Epithelial cell of proximal tubule (primary cell): Measurements from ENCODE around the gene TENM4. TPM values are rescaled to one million over a fixed set of nuclear protein-coding genes. Genes with fewer than 3 reads are reported as not detected.

ENCODE experiments used
- DNase-seq: peaks from one replicate; pipeline ENCODE4 v3.0.0-alpha.2; 2011; ENCODE audit warnings: low read depth
- H3K4me3 ChIP-seq: 2 replicates; pipeline ENCODE4 v1.5.1; 2011; ENCODE audit warnings: low read depth, mild to moderate bottlenecking, low read length
- total RNA-seq: library from RNA; depleted of rRNA; stranded (reverse); fragments of >200 nt; gene quantifications from 2 replicates; pipeline ENCODE4 v1.2.3, GENCODE V29; 2015
- TF ChIP-seq, protein P1 (sequence below): conservative IDR thresholded peaks from 2 replicates; pipeline ENCODE4 v1.5.1; 2012; ENCODE audit warnings: low read depth, mild to moderate bottlenecking, low read length

The TENM4 gene
- total RNA-seq, 1 donor from 2014 or later, result 22.2 TPM

DNA sequence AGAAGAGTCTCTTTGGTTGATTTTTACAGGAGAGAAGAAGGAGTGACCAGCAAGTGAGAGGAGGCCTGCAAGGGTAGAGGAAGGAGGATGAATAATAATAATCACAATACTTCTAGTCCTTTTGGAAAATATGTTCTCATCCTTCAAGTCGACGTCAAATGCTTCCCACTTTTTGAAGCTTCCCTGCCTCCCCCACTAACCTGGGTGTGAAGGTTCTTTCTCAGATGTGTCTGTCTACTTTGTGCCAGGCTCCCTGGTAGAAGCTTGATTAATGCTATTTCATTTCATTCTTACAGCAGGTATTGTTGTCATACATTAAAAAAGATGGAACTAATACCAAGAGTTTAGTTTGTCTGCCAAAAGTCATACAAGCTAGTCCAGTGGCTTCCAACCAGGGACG, 17.1 kb downstream of the TENM4 start:
- no peak overlapping the region for H3K4me3 ChIP-seq
- TF ChIP-seq, protein P1, sequence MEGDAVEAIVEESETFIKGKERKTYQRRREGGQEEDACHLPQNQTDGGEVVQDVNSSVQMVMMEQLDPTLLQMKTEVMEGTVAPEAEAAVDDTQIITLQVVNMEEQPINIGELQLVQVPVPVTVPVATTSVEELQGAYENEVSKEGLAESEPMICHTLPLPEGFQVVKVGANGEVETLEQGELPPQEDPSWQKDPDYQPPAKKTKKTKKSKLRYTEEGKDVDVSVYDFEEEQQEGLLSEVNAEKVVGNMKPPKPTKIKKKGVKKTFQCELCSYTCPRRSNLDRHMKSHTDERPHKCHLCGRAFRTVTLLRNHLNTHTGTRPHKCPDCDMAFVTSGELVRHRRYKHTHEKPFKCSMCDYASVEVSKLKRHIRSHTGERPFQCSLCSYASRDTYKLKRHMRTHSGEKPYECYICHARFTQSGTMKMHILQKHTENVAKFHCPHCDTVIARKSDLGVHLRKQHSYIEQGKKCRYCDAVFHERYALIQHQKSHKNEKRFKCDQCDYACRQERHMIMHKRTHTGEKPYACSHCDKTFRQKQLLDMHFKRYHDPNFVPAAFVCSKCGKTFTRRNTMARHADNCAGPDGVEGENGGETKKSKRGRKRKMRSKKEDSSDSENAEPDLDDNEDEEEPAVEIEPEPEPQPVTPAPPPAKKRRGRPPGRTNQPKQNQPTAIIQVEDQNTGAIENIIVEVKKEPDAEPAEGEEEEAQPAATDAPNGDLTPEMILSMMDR, result no peak
- no peak for DNase-seq

- no peak for DNase-seq
- H3K4me3 ChIP-seq, result no peak overlapping the region
- TF ChIP-seq, protein P1, result no peak
Measured at GRCh38 chr11:79422866-79423265, 18.0 kb downstream of the TENM4 start.

- TF ChIP-seq, protein P1, result no peak
- DNase-seq, result no peak
- H3K4me3 ChIP-seq, result no peak overlapping the region
Measured at GRCh38 chr11:79421820-79422219, 19.0 kb downstream of the TENM4 start.

DNA sequence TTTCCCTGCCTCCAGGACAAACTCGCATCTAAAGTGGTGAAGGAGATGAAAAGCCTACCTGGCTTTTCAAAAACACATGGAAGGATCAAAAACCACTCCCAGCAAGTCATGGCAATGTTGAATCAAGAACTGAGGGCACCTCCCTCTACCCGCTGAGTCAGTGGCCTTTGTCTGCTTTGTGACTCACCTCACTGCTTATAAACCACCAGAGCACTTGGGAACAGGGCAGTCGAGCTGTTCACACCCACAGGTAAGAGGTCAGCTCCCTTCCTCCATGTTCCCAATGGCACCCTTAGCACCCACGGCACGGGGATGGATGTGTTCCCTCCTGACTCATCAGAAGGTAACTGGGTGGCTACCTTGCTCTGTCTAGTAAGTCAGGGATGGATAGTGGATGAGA, 21.7 kb downstream of the TENM4 start:
- TF ChIP-seq, protein P1, result no peak
- H3K4me3 ChIP-seq, result peak overlapping the region; percentile 27
- peak; percentile 85 for DNase-seq

- DNase-seq, result no peak
- no peak overlapping the region for H3K4me3 ChIP-seq
- TF ChIP-seq, protein P1, result no peak
Measured at GRCh38 chr11:79418241-79418640, 22.6 kb downstream of the TENM4 start.

- no peak overlapping the region for H3K4me3 ChIP-seq
- no peak for DNase-seq
- TF ChIP-seq, protein P1, result no peak
Measured at GRCh38 chr11:79417069-79417920, 23.5 kb downstream of the TENM4 start.

- no peak overlapping the region for H3K4me3 ChIP-seq
- TF ChIP-seq, protein P1, result no peak
- no peak for DNase-seq
Measured at GRCh38 chr11:79415912-79416311, 24.9 kb downstream of the TENM4 start.
